Activated T-helper 17 cell treated with anti-CD3 and anti-CD28 coated beads, Interleukin-2, amount 50 U/mL, for 72 hours (primary cell): Measurements from ENCODE around the gene SESN1. TPM values are rescaled to one million over a fixed set of nuclear protein-coding genes. Genes with fewer than 3 reads are reported as not detected.
"Not testable (repeated sequence)": the region's sequence is repeated elsewhere in the genome, so short reads cannot be mapped to it uniquely, and the experiment has no call there.

Experiments used
- ATAC-seq: fragments of 150-1000 bp; cut with Tn5 transposase; replicated peaks from 2 replicates; pipeline ENCODE4 v1.10.0; 2021; ENCODE audit warnings: mild to moderate bottlenecking, moderate library complexity
- H3K27ac Mint-ChIP-seq: one replicate; pipeline ENCODE4 v1.8.0; 2022; ENCODE audit warnings: mixed read lengths
- H3K27me3 Mint-ChIP-seq: one replicate; pipeline ENCODE4 v1.8.0; 2022; ENCODE audit warnings: mixed read lengths
- H3K36me3 Mint-ChIP-seq: one replicate; pipeline ENCODE4 v1.8.0; 2022; ENCODE audit warnings: low read depth, mild to moderate bottlenecking, mixed read lengths
- H3K4me1 Mint-ChIP-seq: one replicate; pipeline ENCODE4 v1.8.0; 2022; ENCODE audit warnings: mixed read lengths
- H3K4me3 Mint-ChIP-seq: one replicate; pipeline ENCODE4 v1.8.0; 2022; ENCODE audit warnings: mild to moderate bottlenecking, mixed read lengths
- H3K9me3 Mint-ChIP-seq: one replicate; pipeline ENCODE4 v1.8.0; 2022; ENCODE audit warnings: mixed read lengths
- total RNA-seq, 2 donors: library from RNA; stranded (reverse); gene quantifications; one replicate each; pipeline ENCODE4 v1.2.3, GENCODE V29; 2022

SESN1 gene
- total RNA-seq, 2 donors from 2014 or later = 9.8 to 23.0 TPM

- ATAC-seq, H3K27ac Mint-ChIP-seq, H3K4me1 Mint-ChIP-seq, H3K9me3 Mint-ChIP-seq, H3K36me3 Mint-ChIP-seq, H3K4me3 Mint-ChIP-seq, H3K27me3 Mint-ChIP-seq: not testable (repeated sequence)
Observed at GRCh38 chr6:109084146-109084545, 10.5 kb downstream of the SESN1 start.

DNA sequence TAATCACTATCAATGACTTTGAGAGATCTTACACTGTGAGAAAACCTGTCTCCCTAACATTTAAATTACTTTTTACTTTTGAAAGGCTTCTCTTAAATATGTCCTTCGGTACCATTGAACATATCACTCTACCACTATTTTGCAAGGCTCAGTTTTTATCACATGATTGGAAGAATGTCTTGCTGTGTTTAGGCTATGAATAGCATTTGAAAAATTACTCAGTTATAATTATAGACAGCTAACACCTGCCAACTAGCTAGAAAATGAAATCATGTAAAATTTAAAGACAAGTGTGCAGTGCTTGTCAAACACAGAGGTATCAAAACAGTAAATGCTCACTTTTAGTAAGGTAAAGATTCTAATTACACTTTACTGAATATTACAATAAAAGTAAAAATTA lies 11.0 kb downstream of the SESN1 start:
- peaks cover 5% of the 10 kb centered on the region for H3K4me1 Mint-ChIP-seq
- H3K27me3 Mint-ChIP-seq = no peaks in the 10 kb centered on the region
- no peak overlapping the region for H3K27ac Mint-ChIP-seq
- ATAC-seq = no peak
- no peaks in the 10 kb centered on the region for H3K9me3 Mint-ChIP-seq
- H3K36me3 Mint-ChIP-seq = peaks cover 5% of the 10 kb centered on the region
- H3K4me3 Mint-ChIP-seq = no peak overlapping the region

DNA sequence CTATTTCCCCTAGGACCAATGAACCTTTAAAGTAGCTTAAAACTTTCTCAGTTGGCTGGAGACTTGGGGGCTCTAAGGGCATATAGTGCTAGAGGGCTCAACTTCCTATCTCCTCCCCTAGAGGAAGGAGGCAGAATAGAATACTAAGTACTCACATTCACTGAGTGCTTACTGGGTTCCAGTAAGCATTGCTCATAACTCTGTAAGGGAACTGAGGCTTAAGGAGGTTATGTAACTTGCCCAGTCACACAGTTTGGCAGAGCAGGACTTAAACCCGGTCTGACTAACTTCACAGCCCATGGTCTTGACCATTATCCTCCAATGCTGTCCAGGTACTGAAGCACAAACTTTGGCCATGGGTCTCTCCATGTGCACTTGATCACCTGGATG lies 12.5 kb downstream of the SESN1 start:
- peak; percentile 65 for ATAC-seq
- Mint-ChIP-seq H3K9me3 (no peaks in the 10 kb centered on the region), H3K36me3 (peaks cover 2% of the 10 kb centered on the region), H3K4me1 (peaks cover 1% of the 10 kb centered on the region), H3K27ac (no peak overlapping the region), H3K4me3 (no peak overlapping the region), H3K27me3 (no peaks in the 10 kb centered on the region)

GRCh38 chr6:109081516-109082187 lies 13.0 kb downstream of the SESN1 start:
- no peak for ATAC-seq
- Mint-ChIP-seq H3K9me3 (no peaks in the 10 kb centered on the region), H3K27me3 (no peaks in the 10 kb centered on the region), H3K27ac (no peak overlapping the region), H3K4me1 (no peaks in the 10 kb centered on the region), H3K4me3 (no peak overlapping the region), H3K36me3 (no peaks in the 10 kb centered on the region)

DNA sequence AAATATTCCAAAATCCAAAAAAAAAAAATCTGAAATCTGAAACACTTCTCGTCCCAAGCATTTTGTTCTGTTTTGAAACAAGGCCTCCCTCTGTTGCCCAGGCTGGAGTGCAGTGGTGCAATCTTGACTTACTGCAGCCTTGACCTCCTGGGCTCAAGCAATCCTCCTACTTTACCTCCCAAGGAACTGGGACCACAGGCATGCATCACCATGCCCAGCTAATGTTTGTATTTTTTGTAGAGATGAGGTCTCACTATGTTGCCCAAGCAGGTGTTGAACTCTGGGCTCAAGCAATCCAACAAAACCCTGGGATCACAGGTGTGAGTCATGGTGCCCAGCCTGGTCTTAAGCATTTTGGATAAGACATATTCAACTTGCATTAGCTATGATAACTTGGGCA lies 13.6 kb downstream of the SESN1 start:
- Mint-ChIP-seq H3K4me1 (no peaks in the 10 kb centered on the region), H3K27me3 (no peaks in the 10 kb centered on the region), H3K9me3 (no peaks in the 10 kb centered on the region), H3K27ac (no peak overlapping the region), H3K4me3 (no peak overlapping the region), H3K36me3 (no peaks in the 10 kb centered on the region)
- no peak for ATAC-seq

DNA sequence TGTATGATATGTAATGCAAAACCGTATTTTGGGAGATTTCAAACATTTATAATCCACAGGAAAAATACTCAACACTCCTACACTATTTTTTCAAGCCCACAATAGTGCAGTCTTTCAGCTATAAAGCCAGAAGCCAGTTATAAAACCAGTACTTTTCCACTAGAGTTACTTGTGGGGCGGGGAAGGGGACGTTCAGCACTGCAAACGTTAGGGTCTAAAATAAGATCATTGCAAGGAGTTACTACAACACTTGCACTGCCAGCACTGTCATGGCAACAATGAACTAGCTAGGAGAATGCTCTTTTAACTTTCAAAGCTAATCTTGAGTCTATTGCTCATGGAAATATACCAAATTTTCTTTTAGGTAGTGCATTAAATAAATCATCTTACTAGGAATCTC lies 14.7 kb downstream of the SESN1 start:
- Mint-ChIP-seq H3K4me3 (no peak overlapping the region), H3K27me3 (no peaks in the 10 kb centered on the region), H3K36me3 (no peaks in the 10 kb centered on the region), H3K9me3 (no peaks in the 10 kb centered on the region), H3K27ac (no peak overlapping the region), H3K4me1 (no peaks in the 10 kb centered on the region)
- ATAC-seq = no peak

DNA sequence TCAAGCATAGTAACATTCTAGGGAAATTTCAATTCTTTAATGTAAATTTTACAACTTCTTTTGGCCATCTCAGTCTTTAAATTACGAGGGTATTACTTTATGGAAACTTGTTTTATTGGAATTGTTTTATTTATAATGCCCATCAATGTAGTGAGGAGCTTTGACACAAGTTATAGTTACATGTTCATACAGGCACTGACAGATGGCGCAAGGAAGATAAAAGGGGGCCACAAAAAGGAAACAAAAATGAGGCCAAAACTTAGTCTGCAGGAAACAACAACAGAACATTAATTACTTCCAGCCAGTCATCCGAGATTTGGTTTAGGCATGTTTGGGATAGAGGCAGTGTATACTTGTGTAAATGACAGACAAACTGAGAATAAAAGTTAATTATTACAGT lies 18.3 kb downstream of the SESN1 start:
- no peak overlapping the region for H3K4me3 Mint-ChIP-seq
- H3K4me1 Mint-ChIP-seq = peaks cover 9% of the 10 kb centered on the region
- no peaks in the 10 kb centered on the region for H3K36me3 Mint-ChIP-seq
- H3K27ac Mint-ChIP-seq = no peak overlapping the region
- H3K27me3 Mint-ChIP-seq = no peaks in the 10 kb centered on the region
- H3K9me3 Mint-ChIP-seq = no peaks in the 10 kb centered on the region
- no peak for ATAC-seq

- ATAC-seq = no peak
- H3K9me3 Mint-ChIP-seq = no peaks in the 10 kb centered on the region
- peaks cover 10% of the 10 kb centered on the region for H3K4me1 Mint-ChIP-seq
- H3K36me3 Mint-ChIP-seq = no peaks in the 10 kb centered on the region
- no peaks in the 10 kb centered on the region for H3K27me3 Mint-ChIP-seq
- H3K27ac Mint-ChIP-seq = no peak overlapping the region
- no peak overlapping the region for H3K4me3 Mint-ChIP-seq
Observed at GRCh38 chr6:109075934-109076333, 18.7 kb downstream of the SESN1 start.

GRCh38 chr6:109074133-109074415 lies 20.6 kb downstream of the SESN1 start:
- Mint-ChIP-seq H3K27me3 (no peaks in the 10 kb centered on the region), H3K4me3 (no peak overlapping the region), H3K4me1 (peaks cover 14% of the 10 kb centered on the region), H3K36me3 (no peaks in the 10 kb centered on the region), H3K27ac (no peak overlapping the region), H3K9me3 (no peaks in the 10 kb centered on the region)
- no peak for ATAC-seq

GRCh38 chr6:109073344-109074132 lies 21.1 kb downstream of the SESN1 start:
- ATAC-seq = peak; percentile 57
- Mint-ChIP-seq H3K4me3 (peak overlapping the region; percentile 38), H3K4me1 (peaks cover 14% of the 10 kb centered on the region), H3K27me3 (no peaks in the 10 kb centered on the region), H3K9me3 (no peaks in the 10 kb centered on the region), H3K36me3 (no peaks in the 10 kb centered on the region), H3K27ac (no peak overlapping the region)

DNA sequence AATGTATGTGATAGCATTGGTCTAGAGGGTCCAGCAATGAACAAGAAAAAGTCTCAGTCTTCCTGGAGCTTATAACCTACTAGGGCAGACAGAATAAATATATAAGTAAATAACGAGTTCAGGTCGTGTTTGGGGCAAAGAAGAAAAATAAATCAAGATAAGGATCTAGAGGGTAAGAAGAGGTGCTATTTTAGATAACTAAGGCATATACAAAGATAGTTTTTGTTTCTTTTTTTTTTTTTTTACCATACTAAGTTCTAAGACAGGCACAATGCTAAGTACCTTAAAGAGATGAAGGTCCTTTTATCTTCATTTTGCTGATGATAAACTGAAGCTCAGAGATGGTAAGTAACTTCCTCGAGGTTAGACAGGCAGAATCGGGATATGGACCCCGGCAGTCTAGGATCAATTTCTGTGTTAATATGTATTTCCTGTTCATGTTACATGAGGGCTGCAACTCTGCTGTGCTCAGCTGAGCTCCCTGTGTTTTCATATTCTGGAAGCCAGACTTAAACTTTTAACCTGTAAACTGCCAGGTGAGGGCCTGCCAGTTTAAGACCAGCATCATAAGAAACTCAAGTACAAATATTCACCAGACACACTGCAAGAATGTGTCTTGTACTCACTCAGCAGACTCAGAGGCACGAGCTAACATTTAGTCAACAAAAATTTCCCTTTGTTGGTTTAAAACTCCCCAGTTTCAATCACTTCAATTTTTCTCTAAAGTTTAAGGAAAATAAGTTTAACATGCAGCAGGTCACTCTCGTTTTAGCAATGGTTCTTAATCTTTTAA lies 23.3 kb downstream of the SESN1 start:
- Mint-ChIP-seq H3K27me3 (no peaks in the 10 kb centered on the region), H3K4me3 (peak overlapping the region; percentile 81), H3K36me3 (no peaks in the 10 kb centered on the region), H3K4me1 (peaks cover 21% of the 10 kb centered on the region), H3K9me3 (no peaks in the 10 kb centered on the region), H3K27ac (peak overlapping the region; percentile 58)
- peak; percentile 46 for ATAC-seq

DNA sequence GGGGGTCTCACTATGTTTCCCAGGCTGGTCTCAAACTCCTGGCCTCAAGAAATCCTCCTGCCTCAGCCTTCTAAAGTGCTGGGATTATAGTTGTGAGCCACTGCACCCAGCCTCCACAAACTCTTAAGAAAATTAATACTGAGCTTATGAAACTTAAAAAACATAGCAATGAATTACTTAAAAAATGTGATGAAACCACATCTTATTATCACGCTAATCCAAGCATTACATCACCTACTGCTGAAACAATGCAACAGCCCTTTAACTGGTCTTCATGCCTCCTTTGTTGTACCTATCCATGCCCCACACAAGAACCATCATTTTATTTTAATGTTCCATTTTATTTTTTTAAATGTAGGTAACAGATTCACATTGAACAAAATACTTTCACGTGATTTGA lies 24.9 kb downstream of the SESN1 start:
- peaks cover 21% of the 10 kb centered on the region for H3K4me1 Mint-ChIP-seq
- H3K27ac Mint-ChIP-seq = no peak overlapping the region
- ATAC-seq = no peak
- no peaks in the 10 kb centered on the region for H3K27me3 Mint-ChIP-seq
- peak overlapping the region; percentile 9 for H3K4me3 Mint-ChIP-seq
- no peaks in the 10 kb centered on the region for H3K9me3 Mint-ChIP-seq
- no peaks in the 10 kb centered on the region for H3K36me3 Mint-ChIP-seq

GRCh38 chr6:109062767-109063352 lies 31.8 kb downstream of the SESN1 start:
- ATAC-seq = no peak
- H3K36me3 Mint-ChIP-seq = no peaks in the 10 kb centered on the region
- peak overlapping the region; percentile 62 for H3K4me3 Mint-ChIP-seq
- H3K27ac Mint-ChIP-seq = no peak overlapping the region
- H3K4me1 Mint-ChIP-seq = peaks cover 43% of the 10 kb centered on the region
- H3K27me3 Mint-ChIP-seq = no peaks in the 10 kb centered on the region
- no peaks in the 10 kb centered on the region for H3K9me3 Mint-ChIP-seq

GRCh38 chr6:109062216-109062615 lies 32.4 kb downstream of the SESN1 start:
- no peaks in the 10 kb centered on the region for H3K36me3 Mint-ChIP-seq
- ATAC-seq = no peak
- H3K27me3 Mint-ChIP-seq = no peaks in the 10 kb centered on the region

More at GRCh38 chr6:109062216-109062615, 32.4 kb downstream of the SESN1 start:
- Mint-ChIP-seq H3K27ac (no peak overlapping the region), H3K4me3 (peak overlapping the region; percentile 62), H3K4me1 (peaks cover 37% of the 10 kb centered on the region), H3K9me3 (no peaks in the 10 kb centered on the region)
